HG03460 (cell line): Measurements from ENCODE around the gene HSPG2.
"Not testable (repeated sequence)": the region's sequence is repeated elsewhere in the genome, so short reads cannot be mapped to it uniquely, and the experiment has no call there.

Experiments
- ATAC-seq: cut with Tn5 transposase; IDR thresholded peaks from one replicate; pipeline ENCODE4 v1.9.1; 2021; ENCODE audit not compliant: unreplicated experiment

The HSPG2 gene

DNA sequence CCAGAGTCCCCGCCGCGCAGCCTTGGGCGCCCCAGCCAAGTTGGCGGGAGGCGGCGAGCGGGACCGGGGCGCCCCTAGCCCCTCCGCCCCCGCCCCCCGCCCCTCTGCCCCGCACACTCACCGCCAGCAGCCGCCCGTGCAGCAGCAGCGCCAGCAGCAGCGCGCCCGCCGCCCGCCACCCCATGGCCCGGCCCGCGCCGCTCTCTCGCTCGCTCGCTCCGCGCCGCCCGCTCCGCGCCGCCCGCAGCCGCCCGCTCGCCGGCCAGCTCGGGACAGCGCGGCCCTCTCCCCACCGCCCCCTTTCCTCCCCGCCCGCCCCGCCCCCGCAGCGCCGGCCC is at the start of gene HSPG2:
Gene HSPG2, minus strand, starts transcription at position 277 of the 338 bp plus-strand sequence. Its CDS starts 93 bp downstream, at position 184.
- ATAC-seq: no peak

DNA sequence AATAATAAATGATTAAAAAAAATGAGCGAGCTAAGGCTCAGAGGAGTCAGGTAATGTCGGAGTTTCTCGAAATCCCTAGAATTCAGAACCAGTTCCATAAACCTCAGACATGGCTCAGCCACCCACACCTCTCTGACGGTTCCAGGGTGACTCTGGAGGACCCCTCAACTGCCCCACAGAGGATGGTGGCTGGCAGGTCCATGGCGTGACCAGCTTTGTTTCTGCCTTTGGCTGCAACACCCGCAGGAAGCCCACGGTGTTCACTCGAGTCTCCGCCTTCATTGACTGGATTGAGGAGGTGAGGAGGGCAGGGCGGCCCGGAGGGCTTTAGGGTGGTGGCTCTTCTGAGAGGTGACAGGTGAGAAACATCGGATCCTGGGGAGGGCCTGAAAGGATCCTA is 49.3 kb upstream of the HSPG2 start:
- ATAC-seq: not testable (repeated sequence)

DNA sequence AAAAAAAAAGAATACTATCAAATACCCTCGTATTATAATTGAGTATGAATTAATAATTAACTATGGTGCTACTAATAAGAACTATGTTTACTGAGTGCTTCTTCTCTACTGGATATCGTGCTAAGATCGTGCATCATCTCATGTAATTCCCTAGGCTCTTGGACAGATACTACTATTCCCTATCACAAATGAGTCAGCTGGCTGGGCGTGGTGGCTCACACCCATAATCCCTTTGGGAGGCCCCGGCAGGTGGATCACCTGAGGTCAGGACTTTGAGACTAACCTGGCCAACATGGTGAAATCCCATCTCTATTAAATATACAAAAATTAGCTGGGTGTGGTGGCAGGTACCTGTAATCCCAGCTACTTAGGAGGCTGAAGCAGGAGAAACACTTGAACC is 48.8 kb upstream of the HSPG2 start:
- not testable (repeated sequence) for ATAC-seq

DNA sequence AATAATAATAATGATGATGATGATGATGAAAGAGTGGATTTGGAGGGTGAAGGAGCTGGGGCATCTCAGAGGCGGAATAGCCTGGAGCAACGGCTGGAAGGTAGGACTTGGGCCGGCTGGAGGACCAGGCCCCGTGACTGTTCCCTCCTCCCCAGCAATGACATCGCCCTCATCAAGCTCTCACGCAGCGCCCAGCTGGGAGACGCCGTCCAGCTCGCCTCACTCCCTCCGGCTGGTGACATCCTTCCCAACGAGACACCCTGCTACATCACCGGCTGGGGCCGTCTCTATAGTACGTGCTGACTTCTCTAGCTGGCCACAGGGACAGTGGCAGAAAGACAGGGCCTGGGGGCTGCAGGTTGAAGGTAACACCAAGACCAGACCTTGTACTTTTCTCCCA is 46.4 kb upstream of the HSPG2 start:
- ATAC-seq: not testable (repeated sequence)

DNA sequence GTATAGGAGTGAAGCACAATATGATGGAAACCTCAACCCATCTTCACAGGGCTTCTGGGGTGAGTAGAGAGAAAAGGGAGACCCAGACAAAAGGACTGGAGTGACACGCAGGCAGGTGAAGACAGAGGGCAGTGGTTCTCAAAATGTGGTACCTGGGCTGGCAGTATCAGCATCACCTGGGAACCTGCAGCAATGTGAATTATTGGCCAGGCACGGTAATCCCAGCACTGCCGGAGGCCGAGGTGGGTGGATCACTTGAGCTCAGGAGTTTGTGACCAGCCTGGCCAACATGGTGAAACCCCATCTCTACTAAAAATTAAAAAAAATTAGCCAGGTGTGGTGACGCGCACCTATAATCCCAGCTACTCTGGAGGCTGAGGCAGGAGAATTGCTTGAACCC is 45.0 kb upstream of the HSPG2 start:
- ATAC-seq: not testable (repeated sequence)

DNA sequence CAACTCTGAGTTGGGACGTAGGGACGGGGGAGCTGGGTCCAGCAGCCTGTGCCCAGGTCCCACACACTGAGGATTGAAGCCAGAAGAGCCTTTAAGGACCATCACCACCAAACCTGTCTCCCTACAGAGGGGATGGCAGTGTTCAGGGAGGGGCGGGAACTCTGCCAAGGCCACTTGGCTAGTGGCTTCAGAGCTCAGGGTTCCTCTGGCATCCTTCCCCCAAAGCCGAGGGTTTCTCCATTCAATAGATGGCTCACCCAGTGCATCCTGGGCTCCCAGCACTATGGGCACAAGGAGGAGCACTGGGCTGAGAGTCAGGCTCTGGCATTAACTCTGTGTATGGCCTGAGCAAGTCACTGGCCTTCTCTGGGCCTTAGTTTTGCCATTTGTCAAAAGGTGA is 44.1 kb upstream of the HSPG2 start:
- not testable (repeated sequence) for ATAC-seq

DNA sequence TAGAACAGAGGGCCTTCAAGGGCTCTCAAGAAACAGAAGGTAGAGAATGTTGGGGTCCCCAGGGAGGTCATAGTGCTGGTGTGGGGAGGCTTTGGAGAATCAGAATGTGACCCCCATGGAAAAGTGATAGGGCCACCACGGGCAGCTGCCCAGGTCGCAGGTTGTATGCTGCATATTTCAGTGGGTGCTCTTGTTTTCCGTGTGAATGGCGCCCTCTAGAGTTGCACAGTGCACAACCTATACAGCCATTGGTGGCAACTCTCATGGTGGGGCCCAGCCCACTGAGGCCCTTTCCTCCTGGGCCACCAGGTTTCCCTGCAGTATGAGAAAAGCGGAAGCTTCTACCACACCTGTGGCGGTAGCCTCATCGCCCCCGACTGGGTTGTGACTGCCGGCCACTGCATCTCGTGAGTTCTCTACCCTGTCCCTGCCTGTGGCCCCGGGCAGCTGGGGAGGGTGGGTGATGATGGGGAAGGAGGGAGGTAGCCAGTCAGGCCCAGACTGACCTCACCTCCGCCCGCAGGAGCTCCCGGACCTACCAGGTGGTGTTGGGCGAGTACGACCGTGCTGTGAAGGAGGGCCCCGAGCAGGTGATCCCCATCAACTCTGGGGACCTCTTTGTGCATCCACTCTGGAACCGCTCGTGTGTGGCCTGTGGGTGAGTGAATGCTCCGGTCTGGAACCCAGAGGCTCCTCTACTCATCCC is 43.6 kb upstream of the HSPG2 start:
- not testable (repeated sequence) for ATAC-seq

DNA sequence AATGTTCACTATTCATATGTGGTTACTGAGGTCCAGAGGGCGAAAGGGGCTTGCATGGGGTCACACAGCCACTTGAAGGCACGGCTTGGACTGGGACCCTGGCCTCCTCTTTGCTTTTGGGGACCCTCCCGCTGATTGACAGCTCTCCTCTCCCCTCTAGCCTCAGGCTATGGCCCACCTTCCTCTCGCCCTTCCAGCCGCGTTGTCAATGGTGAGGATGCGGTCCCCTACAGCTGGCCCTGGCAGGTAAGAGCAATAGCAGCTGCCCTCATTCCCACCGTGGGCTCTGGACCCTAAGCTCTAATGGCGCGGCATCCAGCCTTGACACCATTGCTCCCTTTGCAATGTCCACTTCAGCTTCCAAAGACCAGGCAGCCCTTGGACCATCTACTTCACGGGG is 41.1 kb upstream of the HSPG2 start:
- ATAC-seq: not testable (repeated sequence)

DNA sequence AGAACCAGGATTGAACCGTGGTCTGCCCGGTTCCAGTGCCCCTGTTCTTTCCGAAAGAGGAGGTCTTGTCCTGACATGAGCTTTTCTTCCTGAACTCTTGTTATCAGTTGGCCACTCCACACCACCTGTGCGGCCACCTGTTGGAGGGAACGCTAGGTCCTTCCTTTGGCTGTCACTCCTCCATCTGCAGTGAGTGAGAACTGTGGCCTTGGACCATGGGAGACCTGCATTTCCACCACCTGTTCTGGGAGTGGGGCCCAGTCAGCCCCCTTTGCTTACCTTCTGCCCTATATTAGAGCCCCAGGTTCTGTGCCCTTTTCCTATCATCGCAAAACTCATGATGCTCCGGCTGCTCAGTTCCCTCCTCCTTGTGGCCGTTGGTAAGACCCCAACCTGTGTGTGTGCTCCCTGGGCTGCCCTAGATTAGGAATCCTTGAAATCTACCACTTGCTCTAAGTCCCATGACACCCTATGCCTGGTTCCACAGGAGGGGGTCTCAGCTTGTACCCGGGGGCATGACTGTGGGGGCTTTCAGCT is 39.7 kb upstream of the HSPG2 start, which contains the start of gene CELA3B:
Gene CELA3B, plus strand, starts transcription at position 320 of the 537 bp plus-strand sequence. Its CDS starts 18 bp downstream, at position 338.
- not testable (repeated sequence) for ATAC-seq

DNA sequence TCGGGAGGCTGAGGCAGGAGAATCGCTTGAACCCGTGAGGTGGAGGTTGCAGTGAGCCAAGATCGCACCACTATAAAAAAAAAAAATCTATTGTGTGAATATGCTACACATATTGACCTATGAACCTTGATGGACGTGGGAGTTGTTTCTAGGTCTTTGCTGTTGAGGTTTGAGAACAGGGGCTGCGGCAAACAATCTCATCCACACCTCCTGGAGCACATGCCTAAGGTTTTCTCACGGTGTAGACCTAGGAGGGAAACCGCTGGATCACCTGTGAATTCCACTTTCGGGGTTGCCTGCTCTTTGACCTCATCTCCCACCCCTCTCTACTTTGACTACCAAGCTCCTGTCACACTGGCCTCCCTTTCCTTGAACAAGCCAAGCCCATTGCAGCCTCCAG is 38.2 kb upstream of the HSPG2 start:
- ATAC-seq: not testable (repeated sequence)

DNA sequence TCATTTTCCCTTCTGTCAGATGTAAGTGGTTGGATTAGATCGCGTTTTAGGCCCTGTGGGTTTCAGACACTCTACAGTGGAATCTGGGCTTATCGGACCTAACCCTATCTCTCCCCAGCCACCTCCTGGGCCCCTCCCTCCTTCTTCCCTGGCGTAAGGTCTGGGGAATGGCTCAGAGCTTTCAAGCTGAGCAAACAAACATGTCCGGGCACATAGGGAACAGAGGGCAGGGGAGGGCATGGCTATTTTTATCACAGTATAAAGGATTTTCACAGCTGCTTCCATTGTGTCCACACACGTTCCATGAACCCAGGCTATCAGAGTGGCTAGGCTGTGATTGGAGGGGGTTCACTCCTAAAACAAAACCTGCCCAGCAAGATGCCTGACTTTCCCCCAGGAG is 37.6 kb upstream of the HSPG2 start:
- not testable (repeated sequence) for ATAC-seq

DNA sequence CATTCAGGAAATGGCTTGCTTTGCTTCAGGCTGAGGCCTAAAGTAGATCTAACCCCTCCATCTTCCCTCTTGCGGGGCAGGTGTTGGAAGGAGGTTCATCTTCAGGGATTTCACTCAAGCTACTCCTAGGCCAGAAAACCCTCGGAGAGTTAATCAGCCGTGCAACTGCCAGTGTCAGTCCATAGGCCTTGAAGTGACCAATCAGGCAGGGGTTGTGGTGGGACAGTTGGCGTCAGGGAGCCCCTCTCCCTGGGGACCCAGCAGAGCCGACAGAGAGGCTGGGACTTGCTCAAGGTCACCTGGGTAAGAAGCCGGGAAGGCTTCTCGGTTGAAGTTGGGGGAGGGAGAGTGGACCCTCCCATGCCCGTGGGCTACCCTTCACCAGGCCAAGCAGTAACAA is 36.8 kb upstream of the HSPG2 start:
- not testable (repeated sequence) for ATAC-seq

DNA sequence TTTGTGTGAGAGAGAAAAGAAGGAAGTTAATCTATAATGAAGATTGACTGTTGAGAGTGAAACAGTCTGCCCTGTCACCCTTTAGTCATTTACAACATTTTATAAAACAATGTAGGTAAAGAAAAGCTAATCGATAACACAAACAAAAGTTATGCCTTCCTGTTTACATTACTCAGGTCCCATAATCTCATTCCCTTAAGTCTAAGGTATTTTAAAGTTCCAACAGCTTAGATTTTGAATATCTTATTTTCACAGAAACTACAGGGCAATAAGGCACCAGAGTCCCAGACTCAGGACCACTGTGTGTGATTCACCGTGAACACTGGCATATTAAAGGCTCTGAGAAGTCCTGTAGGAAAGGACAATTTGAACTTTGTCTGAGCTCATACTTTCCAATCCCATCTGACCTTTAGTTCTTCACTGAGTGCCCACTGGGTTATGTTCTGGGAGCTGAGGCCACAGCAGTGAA is 35.9 kb upstream of the HSPG2 start:
- ATAC-seq: not testable (repeated sequence)

DNA sequence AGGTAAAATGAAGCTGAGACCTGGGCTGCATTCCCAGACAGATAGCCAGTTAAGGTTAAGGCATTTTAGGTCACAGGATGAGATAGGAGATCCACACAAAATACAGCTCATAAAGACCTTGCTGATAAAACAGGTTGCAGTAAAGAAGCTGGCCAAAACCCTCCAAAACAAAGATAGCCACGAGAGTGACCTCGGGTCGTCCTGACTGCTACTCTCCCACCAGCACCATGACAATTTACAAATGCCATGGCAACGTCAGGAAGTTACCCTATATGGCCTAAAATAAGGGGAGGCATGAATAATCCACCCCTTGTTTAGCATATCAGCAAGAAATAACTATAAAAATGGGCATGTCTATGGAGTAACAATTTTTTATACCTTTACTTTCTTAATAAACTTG is 33.4 kb upstream of the HSPG2 start:
- not testable (repeated sequence) for ATAC-seq

DNA sequence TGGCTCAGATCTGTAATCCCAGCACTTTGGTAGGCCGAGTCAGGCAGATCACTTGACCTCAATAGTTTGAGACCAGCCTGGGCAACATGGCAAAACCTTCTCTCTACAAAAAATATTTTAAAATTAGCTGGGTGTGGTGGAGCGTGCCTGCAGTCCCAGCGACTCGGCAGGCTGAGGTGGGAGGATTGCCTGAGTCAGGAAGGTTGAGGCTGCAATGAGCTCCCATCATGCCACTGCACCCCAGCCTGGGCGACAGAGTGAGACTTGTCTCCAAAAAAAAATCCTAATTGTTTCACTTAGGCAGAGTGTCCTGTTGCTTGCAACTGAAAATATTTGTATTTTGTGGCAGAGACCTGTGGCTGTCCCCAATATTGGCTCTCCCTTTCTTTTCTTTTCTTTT is 32.0 kb upstream of the HSPG2 start:
- not testable (repeated sequence) for ATAC-seq

DNA sequence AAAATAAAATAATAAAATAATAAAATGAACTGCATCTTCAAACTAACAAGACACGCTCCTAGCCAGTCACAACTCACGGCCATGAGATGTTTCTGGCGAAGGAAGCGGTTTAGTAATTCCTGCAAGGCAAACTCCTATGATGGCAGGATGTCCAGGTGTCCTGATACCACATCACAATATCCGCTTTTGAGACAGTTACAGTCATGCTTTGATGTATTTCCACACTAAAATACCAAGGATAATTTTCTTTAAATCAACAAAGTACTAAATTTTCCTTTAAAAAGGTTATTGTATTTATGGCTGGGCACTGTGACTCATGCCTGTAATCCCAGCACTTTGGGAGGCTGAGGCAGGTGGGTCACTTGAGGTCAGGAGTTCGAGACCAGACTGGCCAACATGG is 30.1 kb upstream of the HSPG2 start:
- not testable (repeated sequence) for ATAC-seq

DNA sequence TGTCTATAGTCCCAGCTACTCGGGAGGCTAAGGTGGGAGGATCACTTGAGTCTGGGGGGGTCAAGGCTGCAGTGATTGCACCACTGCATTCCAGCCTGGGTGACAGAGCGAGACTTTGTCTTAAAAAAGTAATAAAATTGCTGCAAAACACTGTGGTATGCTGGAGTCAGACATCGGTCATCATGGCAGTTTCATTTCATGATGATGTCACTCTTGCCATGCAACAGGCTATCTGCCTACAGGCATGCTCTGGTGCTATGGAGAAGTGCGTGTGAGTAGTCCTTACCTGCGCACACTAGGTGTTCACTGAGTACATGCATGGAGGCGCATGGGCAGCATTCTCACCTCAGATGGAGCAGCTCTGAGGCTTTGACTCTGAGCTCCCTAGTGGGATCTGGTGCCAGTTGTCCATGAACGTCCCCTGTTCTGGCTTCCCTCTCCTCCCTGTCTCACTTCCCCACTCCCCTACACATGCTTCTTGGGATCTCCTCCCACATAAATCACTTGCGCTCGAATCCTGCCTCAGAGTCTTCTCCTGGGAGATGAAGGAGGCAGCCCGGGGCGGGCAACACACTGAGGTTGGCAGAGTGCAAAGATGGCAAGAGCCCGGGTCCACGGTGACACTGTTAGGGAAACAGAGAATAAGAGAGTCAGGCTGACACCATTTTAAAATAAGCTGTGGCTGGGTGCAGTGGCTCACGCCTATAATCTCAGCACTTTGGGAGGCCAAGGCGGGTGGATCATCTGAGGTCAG is 29.3 kb upstream of the HSPG2 start:
- no peak for ATAC-seq

DNA sequence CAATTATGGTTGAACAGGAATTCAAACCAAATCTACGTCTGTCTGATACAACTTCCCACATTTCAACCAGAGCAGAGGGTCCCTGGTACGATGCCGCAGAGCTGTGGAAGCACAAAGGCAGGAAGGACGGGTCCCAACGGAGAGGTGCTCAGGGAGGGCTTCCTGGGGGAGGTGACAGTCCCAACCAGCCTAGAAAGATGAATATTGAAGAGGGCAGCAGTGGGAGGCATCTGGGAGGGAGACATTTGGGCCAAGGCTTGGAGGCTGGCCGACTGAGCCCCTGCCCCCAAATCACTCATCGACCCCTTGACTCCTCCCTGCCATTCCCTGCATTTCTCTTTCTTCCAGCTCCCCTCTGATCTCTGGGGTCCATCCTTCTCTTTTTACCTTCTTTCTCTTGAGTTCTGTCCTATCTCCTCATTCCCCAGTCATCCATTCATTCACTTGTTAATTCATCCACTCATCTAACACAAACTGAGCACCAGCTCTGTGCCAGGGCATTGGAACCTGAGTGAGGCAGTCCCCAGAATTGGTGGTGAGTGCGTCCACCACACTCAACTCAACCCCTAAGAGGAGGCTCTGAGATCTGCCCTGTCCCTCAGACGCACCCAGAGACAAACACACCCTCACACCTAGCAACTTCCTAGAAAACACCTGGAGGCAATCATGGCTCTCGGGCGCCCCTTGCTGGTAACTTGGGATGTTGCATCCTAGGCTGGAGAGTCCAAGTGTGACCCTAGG is 26.5 kb upstream of the HSPG2 start:
- ATAC-seq: no peak

DNA sequence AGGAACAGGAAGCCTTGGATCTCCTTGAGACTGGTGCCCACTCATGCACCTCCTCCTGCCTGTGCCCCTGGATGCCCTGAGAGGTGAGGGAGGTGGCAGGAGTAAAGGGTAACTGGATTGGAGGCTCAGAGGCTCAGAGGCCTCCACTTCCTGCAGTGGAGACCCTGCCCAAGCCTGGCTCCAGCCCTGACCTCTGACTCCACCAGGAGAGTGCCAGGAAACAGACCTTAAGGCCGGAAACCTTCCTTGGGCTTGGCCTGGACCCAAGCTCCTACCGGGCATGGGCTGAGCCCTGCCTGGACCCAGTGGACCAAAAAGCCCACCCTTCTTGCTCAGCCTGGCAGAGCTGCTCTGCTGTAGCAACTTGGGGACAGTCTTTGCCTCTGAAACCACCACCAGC is 24.7 kb upstream of the HSPG2 start:
- no peak for ATAC-seq

DNA sequence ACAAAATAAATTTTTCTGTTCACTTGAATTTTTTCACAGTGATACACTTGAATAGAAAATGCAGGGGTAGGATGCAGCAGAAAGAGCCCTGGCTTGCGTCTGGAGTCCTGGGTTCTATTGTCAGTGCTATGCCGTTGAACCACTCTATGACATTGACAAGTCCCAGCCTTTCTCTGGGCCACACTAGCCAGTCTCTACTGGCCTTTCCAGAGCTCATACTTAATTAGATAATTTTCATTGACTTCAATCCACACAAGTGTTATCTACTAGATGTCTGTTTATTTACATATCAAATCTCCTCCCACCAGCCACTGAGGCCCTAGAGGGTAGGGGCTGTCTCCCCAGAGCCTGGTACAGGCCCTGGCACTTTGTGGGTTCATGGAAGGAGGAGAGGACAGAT is 24.2 kb upstream of the HSPG2 start:
- no peak for ATAC-seq
